DOHH2 (cell line): ENCODE measurements around the gene ONECUT1.

Experiments
- CTCF ChIP-seq: fragments of 200-600 bp; sonication (generic); IDR thresholded peaks from one replicate; pipeline ENCODE4 v1.5.1; 2014; ENCODE audit warnings: antibody characterized with exemption, mild to moderate bottlenecking, low read depth, low read length; ENCODE audit not compliant: poor library complexity, severe bottlenecking
- EZH2phosphoT487 ChIP-seq: fragments of 200-600 bp; sonication (generic); IDR thresholded peaks from 2 replicates; pipeline ENCODE4 v1.6.1; 2017; ENCODE audit warnings: borderline replicate concordance, mild to moderate bottlenecking, antibody characterized with exemption, low read length, moderate library complexity, mixed read lengths

DNA sequence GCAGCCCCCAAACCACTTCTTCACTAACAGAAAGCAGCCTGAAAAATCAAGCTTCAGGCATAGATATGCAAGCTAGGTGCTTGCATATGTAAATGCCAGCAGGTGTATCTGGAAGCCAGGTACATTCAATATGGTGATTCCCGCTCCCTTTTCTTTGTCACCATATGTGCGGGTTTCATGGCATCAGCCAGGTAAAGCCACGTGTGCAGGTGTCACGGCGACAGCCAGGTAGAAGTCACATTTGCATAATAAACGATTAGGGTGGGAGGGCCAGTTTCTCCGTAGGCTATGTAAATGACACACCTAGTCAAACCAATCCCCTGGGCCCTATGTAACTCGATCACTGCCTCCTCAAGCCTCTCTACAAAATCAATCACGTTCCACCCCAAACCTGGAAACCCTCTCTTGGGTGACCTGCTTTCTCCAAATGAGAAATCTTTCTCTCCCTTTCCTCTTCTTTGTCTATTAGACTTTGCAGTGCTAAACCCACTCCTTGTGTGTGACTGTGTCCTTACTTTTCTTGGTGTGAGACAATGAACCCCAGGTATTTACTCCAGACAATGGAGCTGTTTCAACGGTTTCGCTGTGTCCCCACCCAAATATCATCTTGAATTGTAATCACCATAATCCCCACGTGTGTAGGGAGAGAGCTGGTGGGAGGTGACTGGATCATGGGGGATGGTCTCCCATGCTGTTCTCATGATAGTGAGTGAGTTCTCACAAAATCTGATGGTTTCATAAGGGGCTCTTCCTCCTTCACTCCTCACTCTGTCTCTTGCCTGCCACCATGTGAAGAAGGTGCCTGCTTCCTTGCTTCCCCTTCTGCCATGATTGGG is 44.6 kb downstream of the ONECUT1 start:
- TF ChIP-seq CTCF (no peak), EZH2phosphoT487 (no peak)
